ENCODE results near the gene MOB3A. TPM values are rescaled to one million over a fixed set of nuclear protein-coding genes. Genes with fewer than 3 reads are reported as not detected.

Gene MOB3A
- total RNA-seq, 1 donor from 2014 or later, result 66.0 TPM

GRCh38 chr19:2103045-2103707, 7.0 kb upstream of the MOB3A start:
- TF ChIP-seq CTCF (IDR thresholded peaks at IDR 0.05; ENCODE audit: partially characterized antibody, unreplicated experiment), result no peak
- no peaks in the 10 kb centered on the region for H3K4me1 Mint-ChIP-seq (ENCODE audit: low read depth, unreplicated experiment)
- no peak overlapping the region for H3K4me3 Mint-ChIP-seq (ENCODE audit: unreplicated experiment)
- H3K27me3 Mint-ChIP-seq (ENCODE audit: unreplicated experiment), result peaks cover 10% of the 10 kb centered on the region
- no peak for DNase-seq
- H3K27ac Mint-ChIP-seq (ENCODE audit: unreplicated experiment), result no peak overlapping the region
- H3K9me3 Mint-ChIP-seq (ENCODE audit: unreplicated experiment), result peaks cover 11% of the 10 kb centered on the region
- H3K36me3 Mint-ChIP-seq (ENCODE audit: unreplicated experiment), result peaks cover 7% of the 10 kb centered on the region

- peak overlapping the region; percentile 8 for H3K27ac Mint-ChIP-seq (ENCODE audit: unreplicated experiment)
- H3K27me3 Mint-ChIP-seq (ENCODE audit: unreplicated experiment), result peaks cover 5% of the 10 kb centered on the region
- DNase-seq, result no peak
- H3K36me3 Mint-ChIP-seq (ENCODE audit: unreplicated experiment), result peaks cover 7% of the 10 kb centered on the region
- peaks cover 7% of the 10 kb centered on the region for H3K9me3 Mint-ChIP-seq (ENCODE audit: unreplicated experiment)
- H3K4me3 Mint-ChIP-seq (ENCODE audit: unreplicated experiment), result no peak overlapping the region
- TF ChIP-seq CTCF (IDR thresholded peaks at IDR 0.05; ENCODE audit: partially characterized antibody, unreplicated experiment), result no peak
- no peaks in the 10 kb centered on the region for H3K4me1 Mint-ChIP-seq (ENCODE audit: low read depth, unreplicated experiment)
Observed at GRCh38 chr19:2101417-2102335, 5.5 kb upstream of the MOB3A start.

- Mint-ChIP-seq H3K4me3 (ENCODE audit: unreplicated experiment) (no peak overlapping the region), H3K27ac (ENCODE audit: unreplicated experiment) (no peak overlapping the region), H3K9me3 (ENCODE audit: unreplicated experiment) (peaks cover 10% of the 10 kb centered on the region), H3K36me3 (ENCODE audit: unreplicated experiment) (peaks cover 7% of the 10 kb centered on the region), H3K27me3 (ENCODE audit: unreplicated experiment) (peaks cover 6% of the 10 kb centered on the region), H3K4me1 (ENCODE audit: low read depth, unreplicated experiment) (no peaks in the 10 kb centered on the region)
- no peak for DNase-seq
- no peak for TF ChIP-seq CTCF (IDR thresholded peaks at IDR 0.05; ENCODE audit: partially characterized antibody, unreplicated experiment)
Observed at GRCh38 chr19:2100719-2101061, 4.6 kb upstream of the MOB3A start.

GRCh38 chr19:2099937-2100718, 4.0 kb upstream of the MOB3A start:
- no peak overlapping the region for H3K4me3 Mint-ChIP-seq (ENCODE audit: unreplicated experiment)
- peaks cover 5% of the 10 kb centered on the region for H3K9me3 Mint-ChIP-seq (ENCODE audit: unreplicated experiment)
- TF ChIP-seq CTCF (IDR thresholded peaks at IDR 0.05; ENCODE audit: partially characterized antibody, unreplicated experiment), result no peak
- H3K27me3 Mint-ChIP-seq (ENCODE audit: unreplicated experiment), result peaks cover 8% of the 10 kb centered on the region
- peaks cover 7% of the 10 kb centered on the region for H3K36me3 Mint-ChIP-seq (ENCODE audit: unreplicated experiment)
- H3K27ac Mint-ChIP-seq (ENCODE audit: unreplicated experiment), result no peak overlapping the region
- H3K4me1 Mint-ChIP-seq (ENCODE audit: low read depth, unreplicated experiment), result no peaks in the 10 kb centered on the region
- DNase-seq, result no peak
